MG63 (cell line): ENCODE data around the gene RAB25. TPM values are rescaled to one million over a fixed set of nuclear protein-coding genes. Genes with fewer than 3 reads are reported as not detected.
"Not testable (repeated sequence)": the region's sequence is repeated elsewhere in the genome, so short reads cannot be mapped to it uniquely, and the experiment has no call there.

Experiments
- DNase-seq: peaks from one replicate; pipeline ENCODE4 v3.0.0-alpha.2; 2020
- H3K27me3 ChIP-seq: fragments of 250-450 bp; sonication (Bioruptor Pico); 2 replicates; pipeline ENCODE4 v1.5.1; 2020; ENCODE audit warnings: mild to moderate bottlenecking, moderate library complexity
- H3K36me3 ChIP-seq: fragments of 250-450 bp; sonication (Bioruptor Pico); 2 replicates; pipeline ENCODE4 v1.5.1; 2020; ENCODE audit warnings: mild to moderate bottlenecking, moderate library complexity
- H3K4me3 ChIP-seq: fragments of 250-450 bp; sonication (Bioruptor Pico); 2 replicates; pipeline ENCODE4 v1.5.1; 2020; ENCODE audit warnings: mild to moderate bottlenecking, moderate library complexity
- H3K9me3 ChIP-seq: fragments of 250-450 bp; sonication (Bioruptor Pico); 2 replicates; pipeline ENCODE4 v1.5.1; 2020; ENCODE audit warnings: mild to moderate bottlenecking, moderate library complexity
- total RNA-seq: library from RNA; depleted of rRNA; stranded (reverse); fragments of >200 nt; shearing (Covaris generic); gene quantifications from 2 replicates; pipeline ENCODE4 v1.2.3, GENCODE V29; 2014; ENCODE audit warnings: low replicate concordance

RAB25 gene
- total RNA-seq, 1 experiment from 2014 or later, result not detected

DNA sequence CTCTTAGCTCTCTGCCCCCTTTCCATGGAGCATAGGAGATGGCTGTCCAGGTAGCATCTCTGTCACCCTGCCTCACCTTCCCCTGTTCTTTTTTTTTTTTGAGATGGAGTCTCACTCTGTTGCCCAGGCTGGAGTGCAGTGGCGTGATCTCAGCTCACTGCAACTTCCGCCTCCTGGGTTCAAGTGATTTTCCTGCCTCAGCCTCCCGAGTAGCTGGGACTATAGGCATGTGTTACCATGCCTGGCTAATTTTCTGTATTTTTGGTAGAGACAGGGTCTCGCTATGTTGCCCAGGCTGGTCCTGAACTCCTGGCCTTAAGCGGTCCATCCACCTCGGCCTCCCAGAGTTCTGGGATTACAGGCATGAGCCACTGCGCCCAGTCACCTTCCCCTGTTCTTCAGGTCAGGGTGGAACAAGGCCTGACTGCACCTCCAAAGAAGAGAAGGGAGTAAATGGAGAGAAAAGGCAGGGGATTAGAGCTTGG lies 10.4 kb downstream of the RAB25 start:
- H3K4me3 ChIP-seq, H3K36me3 ChIP-seq, H3K9me3 ChIP-seq, DNase-seq, H3K27me3 ChIP-seq: not testable (repeated sequence)

GRCh38 chr1:156072251-156072650 lies 11.3 kb downstream of the RAB25 start:
- Histone ChIP-seq H3K4me3 (no peak overlapping the region), H3K27me3 (no peaks in the 10 kb centered on the region), H3K36me3 (peaks cover 8% of the 10 kb centered on the region; the same call in 1 of the 2 replicates), H3K9me3 (no peaks in the 10 kb centered on the region)
- DNase-seq, result no peak

GRCh38 chr1:156073110-156073687 lies 12.2 kb downstream of the RAB25 start:
- Histone ChIP-seq H3K36me3 (peaks cover 9% of the 10 kb centered on the region; the same call in 1 of the 2 replicates), H3K4me3 (no peak overlapping the region), H3K9me3 (no peaks in the 10 kb centered on the region), H3K27me3 (no peaks in the 10 kb centered on the region)
- no peak for DNase-seq

GRCh38 chr1:156073740-156074139 lies 12.8 kb downstream of the RAB25 start:
- no peak for DNase-seq
- Histone ChIP-seq H3K4me3 (no peak overlapping the region), H3K27me3 (no peaks in the 10 kb centered on the region), H3K9me3 (no peaks in the 10 kb centered on the region), H3K36me3 (peaks cover 9% of the 10 kb centered on the region; the same call in 1 of the 2 replicates)

GRCh38 chr1:156074661-156075060 lies 13.7 kb downstream of the RAB25 start:
- no peak for DNase-seq
- no peaks in the 10 kb centered on the region for H3K27me3 ChIP-seq
- H3K4me3 ChIP-seq, result no peak overlapping the region
- H3K9me3 ChIP-seq, result no peaks in the 10 kb centered on the region
- H3K36me3 ChIP-seq, result peaks cover 9% of the 10 kb centered on the region; the same call in 1 of the 2 replicates

- H3K27me3 ChIP-seq, result no peaks in the 10 kb centered on the region
- no peak overlapping the region for H3K4me3 ChIP-seq
- H3K9me3 ChIP-seq, result no peaks in the 10 kb centered on the region
- peaks cover 9% of the 10 kb centered on the region; the same call in 1 of the 2 replicates for H3K36me3 ChIP-seq
- DNase-seq, result no peak
Measured at GRCh38 chr1:156075162-156075561, 14.2 kb downstream of the RAB25 start.

GRCh38 chr1:156075775-156076204 lies 14.8 kb downstream of the RAB25 start:
- Histone ChIP-seq H3K4me3 (no peak overlapping the region), H3K9me3 (no peaks in the 10 kb centered on the region), H3K36me3 (peaks cover 9% of the 10 kb centered on the region; the same call in 1 of the 2 replicates), H3K27me3 (no peaks in the 10 kb centered on the region)
- no peak for DNase-seq

DNA sequence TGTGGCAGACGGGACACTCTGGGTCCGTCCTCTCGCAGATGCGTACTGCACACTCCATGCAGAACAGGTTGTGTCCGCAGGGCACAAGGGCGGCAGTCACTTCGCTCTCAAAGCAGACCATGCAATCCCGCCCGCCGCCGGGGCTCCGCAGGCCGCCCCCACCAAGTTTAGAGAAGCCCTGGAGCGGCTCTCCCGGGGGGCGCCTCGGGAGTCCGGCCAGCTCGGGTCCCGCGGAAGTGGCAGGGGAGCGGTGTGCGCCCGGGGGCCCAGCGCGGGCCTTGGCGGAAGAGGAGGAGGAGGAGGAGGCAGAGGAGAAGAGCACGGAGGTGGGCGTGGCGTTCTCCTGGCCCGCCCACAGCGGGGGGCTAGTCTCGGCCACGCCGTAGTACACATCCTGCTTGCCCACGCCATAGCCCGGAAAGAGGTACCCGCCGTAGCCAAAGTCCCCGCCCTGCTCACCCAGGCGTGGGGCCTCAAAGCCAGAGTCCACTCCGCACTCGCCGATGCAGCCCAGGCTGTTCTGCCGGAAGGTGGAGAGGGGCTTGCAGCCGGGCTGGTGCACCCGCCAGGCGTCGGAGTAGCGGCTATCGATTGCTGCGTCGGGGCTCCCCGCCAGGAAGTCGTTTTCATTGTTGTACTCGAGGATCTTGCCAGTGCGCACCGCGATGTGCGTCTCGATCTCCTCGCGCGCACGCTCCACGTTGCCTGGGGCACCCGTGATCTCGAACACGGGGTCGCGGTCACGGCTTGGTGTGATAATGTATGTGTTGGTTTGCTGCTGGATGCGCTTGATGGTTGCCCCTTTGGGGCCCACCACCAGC lies 15.9 kb downstream of the RAB25 start:
- DNase-seq, result no peak
- Histone ChIP-seq H3K9me3 (no peaks in the 10 kb centered on the region), H3K4me3 (no peak overlapping the region), H3K36me3 (peaks cover 9% of the 10 kb centered on the region; the same call in 1 of the 2 replicates), H3K27me3 (no peaks in the 10 kb centered on the region)

DNA sequence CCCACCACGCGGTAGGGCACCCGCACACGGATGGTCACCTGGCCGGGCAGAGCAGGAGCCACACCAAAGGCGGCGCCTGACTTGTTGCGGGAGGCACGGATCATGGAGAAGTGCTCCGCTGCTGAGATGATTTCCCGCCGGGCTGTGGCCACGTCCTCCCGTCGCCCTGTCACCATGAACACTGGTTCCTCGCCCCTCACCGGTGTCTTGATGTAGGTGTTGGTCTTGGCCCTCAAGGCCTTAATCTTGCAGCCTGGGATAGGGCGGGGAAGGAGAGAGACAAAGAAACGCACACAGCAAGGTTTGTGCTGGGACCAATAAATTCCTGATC lies 16.4 kb downstream of the RAB25 start:
- no peaks in the 10 kb centered on the region for H3K27me3 ChIP-seq
- H3K4me3 ChIP-seq, result no peak overlapping the region
- H3K9me3 ChIP-seq, result no peaks in the 10 kb centered on the region
- peaks cover 9% of the 10 kb centered on the region; the same call in 1 of the 2 replicates for H3K36me3 ChIP-seq
- no peak for DNase-seq

- Histone ChIP-seq H3K27me3 (no peaks in the 10 kb centered on the region), H3K36me3 (peaks cover 9% of the 10 kb centered on the region; the same call in 1 of the 2 replicates), H3K4me3 (no peak overlapping the region), H3K9me3 (no peaks in the 10 kb centered on the region)
- DNase-seq, result no peak
Measured at GRCh38 chr1:156078728-156079127, 17.8 kb downstream of the RAB25 start.

GRCh38 chr1:156079762-156080161 lies 18.8 kb downstream of the RAB25 start:
- no peaks in the 10 kb centered on the region for H3K9me3 ChIP-seq
- H3K4me3 ChIP-seq, result no peak overlapping the region

DNA sequence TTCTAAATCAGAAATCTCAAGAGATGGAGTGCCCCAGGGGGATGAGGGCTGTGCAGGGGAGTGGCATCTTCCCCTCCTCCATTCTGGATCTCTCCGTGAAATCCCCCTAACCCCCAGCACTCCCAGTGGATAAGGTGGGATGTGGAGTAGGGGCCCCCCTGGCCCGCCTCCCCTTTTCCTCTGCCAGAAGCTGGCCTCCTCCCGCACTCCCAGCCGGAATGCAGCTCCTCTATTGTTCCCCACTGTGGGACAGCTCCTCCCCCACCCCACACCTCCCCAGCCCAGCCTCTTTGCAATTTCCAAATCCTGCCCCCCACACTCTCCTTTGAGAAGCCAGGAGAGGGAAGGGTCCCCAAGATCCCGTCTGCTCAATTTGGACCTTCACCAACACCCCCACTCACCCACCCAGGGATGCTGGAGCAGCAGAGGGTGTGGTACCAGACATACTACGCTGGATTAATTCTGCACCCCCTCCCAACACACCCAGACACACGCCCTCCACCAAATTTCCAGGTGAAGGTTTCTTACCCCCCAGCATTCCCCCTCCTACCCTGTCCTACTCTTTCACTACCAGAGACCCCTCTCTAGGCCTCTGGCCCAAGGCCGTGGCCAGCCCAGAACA lies 19.4 kb downstream of the RAB25 start:
- H3K27me3 ChIP-seq, result no peaks in the 10 kb centered on the region
- no peak for DNase-seq
- H3K9me3 ChIP-seq, result no peaks in the 10 kb centered on the region
- H3K36me3 ChIP-seq, result peaks cover 6% of the 10 kb centered on the region; the same call in 1 of the 2 replicates
- H3K4me3 ChIP-seq, result peak overlapping the region; percentile 68; the same call in 1 of the 2 replicates

More at GRCh38 chr1:156079762-156080161, 18.8 kb downstream of the RAB25 start:
- no peaks in the 10 kb centered on the region for H3K27me3 ChIP-seq
- peaks cover 9% of the 10 kb centered on the region; the same call in 1 of the 2 replicates for H3K36me3 ChIP-seq
- DNase-seq, result no peak

GRCh38 chr1:156080863-156081179 lies 19.9 kb downstream of the RAB25 start:
- no peak for DNase-seq
- H3K9me3 ChIP-seq, result no peaks in the 10 kb centered on the region
- peak overlapping the region; percentile 68 for H3K4me3 ChIP-seq
- H3K36me3 ChIP-seq, result peaks cover 4% of the 10 kb centered on the region; the same call in 1 of the 2 replicates
- H3K27me3 ChIP-seq, result no peaks in the 10 kb centered on the region

DNA sequence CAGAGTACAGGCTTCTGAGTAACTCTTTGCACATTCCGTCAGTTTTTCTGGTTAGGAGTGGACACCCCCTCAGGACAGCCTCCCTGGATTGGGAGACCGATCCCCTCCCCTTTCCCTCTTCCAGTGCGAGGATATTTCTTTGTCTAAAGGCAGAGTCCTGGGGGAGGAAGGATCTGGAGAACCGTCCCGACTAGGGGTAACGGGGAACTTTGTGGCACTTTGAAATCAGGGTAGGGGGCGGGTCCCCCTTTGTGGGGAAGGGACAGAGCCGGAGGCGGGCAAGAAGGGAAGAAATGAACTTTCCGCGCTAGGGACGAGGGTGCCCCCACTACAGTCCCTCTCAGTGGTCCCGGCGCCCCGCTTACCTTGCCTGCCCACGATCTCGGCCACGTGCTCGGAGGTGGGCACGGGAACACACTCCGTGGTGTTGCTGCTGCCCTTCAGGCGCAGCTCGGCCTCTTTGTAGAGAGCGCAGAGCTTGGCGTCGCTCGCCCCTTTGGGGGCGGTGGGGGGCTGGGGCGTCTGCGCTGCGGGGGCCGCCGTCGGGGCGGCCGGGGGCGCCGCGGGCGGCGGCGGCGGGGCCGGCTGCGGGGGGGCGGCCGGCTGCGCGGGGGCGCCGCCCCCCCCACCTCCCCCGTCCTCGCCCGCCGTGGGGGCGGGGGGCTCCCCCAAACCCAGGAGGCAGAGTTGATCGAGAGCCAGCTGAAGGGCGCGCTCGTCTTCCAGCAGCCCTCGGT lies 20.4 kb downstream of the RAB25 start:
- Histone ChIP-seq H3K27me3 (no peaks in the 10 kb centered on the region), H3K36me3 (peaks cover 4% of the 10 kb centered on the region; the same call in 1 of the 2 replicates), H3K4me3 (peak overlapping the region; percentile 68), H3K9me3 (no peaks in the 10 kb centered on the region)
- no peak for DNase-seq

DNA sequence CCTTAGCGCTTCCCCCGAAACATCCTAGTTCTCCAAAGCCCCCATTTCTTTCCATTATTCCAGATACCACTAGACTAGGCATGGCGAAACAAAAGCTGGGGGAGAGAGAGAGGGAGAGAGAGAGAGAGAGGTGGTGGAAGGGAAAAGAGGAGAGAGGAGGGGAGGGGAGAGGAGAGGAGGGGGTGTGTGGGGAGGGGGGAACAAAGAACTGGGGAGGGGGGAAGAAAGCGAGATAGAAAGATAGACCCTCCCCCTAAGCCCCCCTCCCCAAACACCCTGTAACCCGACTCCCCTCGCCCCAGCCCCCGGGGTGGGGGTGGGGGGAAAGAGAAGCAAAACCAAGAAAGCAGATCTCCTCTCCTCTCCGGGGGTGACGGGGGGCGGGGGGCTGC lies 21.0 kb downstream of the RAB25 start:
- DNase-seq, result no peak
- Histone ChIP-seq H3K27me3 (no peaks in the 10 kb centered on the region), H3K36me3 (peaks cover 4% of the 10 kb centered on the region; the same call in 1 of the 2 replicates), H3K4me3 (peak overlapping the region; percentile 68), H3K9me3 (no peaks in the 10 kb centered on the region)

DNA sequence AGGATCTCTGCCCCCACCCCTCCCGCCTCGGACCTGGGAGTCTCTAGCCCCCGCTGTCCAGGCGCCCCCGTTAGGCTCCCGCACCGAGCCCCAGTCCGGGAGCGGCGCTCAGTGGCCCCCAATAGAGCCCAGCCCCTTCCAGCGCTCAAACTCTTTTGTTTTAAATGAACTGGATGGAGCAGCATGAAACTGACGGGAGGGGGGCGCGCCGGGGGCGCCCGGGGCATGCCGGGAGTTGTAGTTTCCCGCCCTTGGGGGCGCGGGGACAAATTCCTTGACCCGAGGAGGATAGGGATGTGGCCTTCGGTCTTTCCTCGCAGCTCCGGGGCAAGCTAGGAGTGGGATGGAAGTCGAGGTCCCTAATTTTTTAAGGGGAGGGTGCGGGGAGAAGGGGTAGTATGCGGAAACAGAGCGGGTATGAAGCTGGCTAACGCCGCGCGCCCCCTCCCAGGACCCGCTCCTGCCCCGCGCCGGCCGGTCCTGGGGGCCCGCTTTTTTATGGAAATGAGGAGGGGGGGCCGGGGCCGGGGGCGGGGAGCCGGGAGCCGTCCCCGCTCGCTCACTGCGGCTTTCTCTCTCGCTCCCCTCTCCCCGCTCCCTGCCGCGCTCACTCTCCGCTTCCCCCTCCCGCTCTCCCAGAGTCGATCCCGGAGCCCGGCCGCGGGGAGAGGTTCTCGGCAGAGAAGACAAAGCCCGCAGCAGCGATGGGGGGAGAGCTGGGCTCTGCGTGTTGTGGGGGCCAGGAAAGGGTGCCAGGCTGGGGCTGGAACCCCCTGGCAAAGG lies 21.5 kb downstream of the RAB25 start, which contains the start of gene MEX3A:
Gene MEX3A (minus strand): TSS at position 157 of the 783 bp plus-strand sequence. CDS start 467 bp downstream, outside the sequence.
- peak; percentile 83 for DNase-seq
- Histone ChIP-seq H3K36me3 (no peaks in the 10 kb centered on the region), H3K9me3 (no peaks in the 10 kb centered on the region), H3K4me3 (peak within 1 kb of the TSS; percentile 68), H3K27me3 (no peaks in the 10 kb centered on the region)
